HK-2 (cell line): ENCODE data around the gene MROH2A.

Source experiments
- DNase-seq: peaks from one replicate; pipeline ENCODE4 v3.0.0-alpha.2; 2018; ENCODE audit not compliant: unreplicated experiment

Gene MROH2A

GRCh38 chr2:233819884-233820773 lies 42.0 kb downstream of the MROH2A start:
- DNase-seq, result no peak

GRCh38 chr2:233820774-233821105 lies 42.6 kb downstream of the MROH2A start:
- DNase-seq, result no peak

GRCh38 chr2:233821196-233821595 lies 43.1 kb downstream of the MROH2A start:
- DNase-seq, result no peak

GRCh38 chr2:233821709-233822100 lies 43.6 kb downstream of the MROH2A start:
- no peak for DNase-seq

- DNase-seq, result no peak
Observed at GRCh38 chr2:233822101-233822771, 44.1 kb downstream of the MROH2A start.

- no peak for DNase-seq
Observed at GRCh38 chr2:233822781-233823730, 44.9 kb downstream of the MROH2A start.

GRCh38 chr2:233823731-233824121 lies 45.6 kb downstream of the MROH2A start:
- DNase-seq, result no peak

- no peak for DNase-seq
Observed at GRCh38 chr2:233824373-233824772, 46.2 kb downstream of the MROH2A start.

- DNase-seq, result no peak
Observed at GRCh38 chr2:233828546-233829192, 50.5 kb downstream of the MROH2A start.

GRCh38 chr2:233829193-233830110 lies 51.3 kb downstream of the MROH2A start:
- DNase-seq, result no peak

GRCh38 chr2:233830111-233830802 lies 52.1 kb downstream of the MROH2A start:
- DNase-seq, result no peak

- no peak for DNase-seq
Observed at GRCh38 chr2:233831011-233831721, 53.0 kb downstream of the MROH2A start.

GRCh38 chr2:233831861-233832260 lies 53.7 kb downstream of the MROH2A start:
- DNase-seq, result no peak

GRCh38 chr2:233832414-233832813 lies 54.3 kb downstream of the MROH2A start:
- DNase-seq, result no peak

GRCh38 chr2:233832869-233833311 lies 54.8 kb downstream of the MROH2A start:
- peak; percentile 63 for DNase-seq

- DNase-seq, result no peak
Observed at GRCh38 chr2:233833345-233833744, 55.2 kb downstream of the MROH2A start.

GRCh38 chr2:233835230-233836186 lies 57.4 kb downstream of the MROH2A start:
- DNase-seq, result no peak

GRCh38 chr2:233836359-233836758 lies 58.2 kb downstream of the MROH2A start:
- DNase-seq, result no peak
